Occipital lobe (tissue), 2 donors: ENCODE results near the gene SENP3. TPM values are rescaled to one million over a fixed set of nuclear protein-coding genes. Genes with fewer than 3 reads are reported as not detected.

Experiments used
- DNase-seq: peaks from one replicate; lab custom pipeline; 2025; lab: John Stamatoyannopoulos, UW
- total RNA-seq: library from RNA; depleted of rRNA; stranded (reverse); fragments of >200 nt; gene quantifications from one replicate; pipeline ENCODE4 v1.2.3, GENCODE V29; 2014

SENP3 gene
- total RNA-seq, 1 donor from 2014 or later: 84.8 TPM

DNA sequence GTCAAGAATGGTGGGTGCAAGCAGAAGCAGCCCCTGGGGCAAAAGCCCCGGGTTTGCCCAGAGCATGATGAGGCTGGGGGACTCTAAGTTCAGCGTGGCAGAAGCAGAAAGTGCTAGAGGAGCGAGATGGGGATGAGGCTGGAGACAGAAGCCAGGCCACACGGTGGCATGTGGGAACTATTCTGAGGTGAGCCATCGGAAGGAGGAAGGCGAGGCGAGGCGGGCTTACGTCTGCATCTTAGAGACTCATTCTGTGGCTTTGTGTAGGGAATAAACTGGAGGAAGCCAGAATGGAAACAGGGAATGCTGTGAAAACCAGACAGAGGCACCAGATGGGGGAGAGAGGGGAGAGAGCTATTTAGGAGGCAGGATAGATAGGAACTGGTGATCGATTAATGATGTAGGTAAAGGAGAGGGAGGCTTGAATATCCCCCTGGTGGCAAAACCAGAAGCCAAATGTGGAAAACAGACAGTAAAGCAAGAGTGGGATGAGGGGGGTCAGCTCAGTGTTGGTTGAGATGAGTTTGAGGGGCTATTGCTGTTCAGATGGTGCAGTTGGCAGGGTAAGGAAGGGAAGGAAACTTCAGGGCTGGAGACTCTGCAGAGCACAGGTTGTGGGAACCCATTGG is 6.3 kb upstream of the SENP3 start:
- DNase-seq: no peak

DNA sequence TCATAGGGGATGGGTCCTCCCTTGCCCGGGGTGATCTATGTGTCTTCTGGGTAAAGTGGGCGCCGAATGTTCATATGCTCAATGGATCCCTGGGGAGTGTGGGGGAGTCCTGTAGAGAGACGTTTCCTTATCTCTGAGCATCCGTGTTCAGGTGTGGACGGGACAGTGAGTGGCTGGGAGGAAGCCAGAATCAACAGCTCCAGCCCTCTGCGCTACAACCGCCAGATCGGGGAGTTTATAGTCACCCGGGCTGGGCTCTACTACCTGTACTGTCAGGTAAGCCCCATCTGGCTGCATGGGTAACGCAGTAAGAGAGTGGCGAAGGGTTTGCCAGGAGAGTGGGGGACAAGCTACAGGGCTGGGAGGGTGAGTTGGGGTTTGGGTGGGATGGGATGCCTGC is 5.1 kb upstream of the SENP3 start:
- DNase-seq: no peak

DNA sequence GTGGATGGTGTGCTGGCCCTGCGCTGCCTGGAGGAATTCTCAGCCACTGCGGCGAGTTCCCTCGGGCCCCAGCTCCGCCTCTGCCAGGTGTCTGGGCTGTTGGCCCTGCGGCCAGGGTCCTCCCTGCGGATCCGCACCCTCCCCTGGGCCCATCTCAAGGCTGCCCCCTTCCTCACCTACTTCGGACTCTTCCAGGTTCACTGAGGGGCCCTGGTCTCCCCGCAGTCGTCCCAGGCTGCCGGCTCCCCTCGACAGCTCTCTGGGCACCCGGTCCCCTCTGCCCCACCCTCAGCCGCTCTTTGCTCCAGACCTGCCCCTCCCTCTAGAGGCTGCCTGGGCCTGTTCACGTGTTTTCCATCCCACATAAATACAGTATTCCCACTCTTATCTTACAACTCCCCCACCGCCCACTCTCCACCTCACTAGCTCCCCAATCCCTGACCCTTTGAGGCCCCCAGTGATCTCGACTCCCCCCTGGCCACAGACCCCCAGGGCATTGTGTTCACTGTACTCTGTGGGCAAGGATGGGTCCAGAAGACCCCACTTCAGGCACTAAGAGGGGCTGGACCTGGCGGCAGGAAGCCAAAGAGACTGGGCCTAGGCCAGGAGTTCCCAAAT is 4.5 kb upstream of the SENP3 start:
- DNase-seq: no peak

DNA sequence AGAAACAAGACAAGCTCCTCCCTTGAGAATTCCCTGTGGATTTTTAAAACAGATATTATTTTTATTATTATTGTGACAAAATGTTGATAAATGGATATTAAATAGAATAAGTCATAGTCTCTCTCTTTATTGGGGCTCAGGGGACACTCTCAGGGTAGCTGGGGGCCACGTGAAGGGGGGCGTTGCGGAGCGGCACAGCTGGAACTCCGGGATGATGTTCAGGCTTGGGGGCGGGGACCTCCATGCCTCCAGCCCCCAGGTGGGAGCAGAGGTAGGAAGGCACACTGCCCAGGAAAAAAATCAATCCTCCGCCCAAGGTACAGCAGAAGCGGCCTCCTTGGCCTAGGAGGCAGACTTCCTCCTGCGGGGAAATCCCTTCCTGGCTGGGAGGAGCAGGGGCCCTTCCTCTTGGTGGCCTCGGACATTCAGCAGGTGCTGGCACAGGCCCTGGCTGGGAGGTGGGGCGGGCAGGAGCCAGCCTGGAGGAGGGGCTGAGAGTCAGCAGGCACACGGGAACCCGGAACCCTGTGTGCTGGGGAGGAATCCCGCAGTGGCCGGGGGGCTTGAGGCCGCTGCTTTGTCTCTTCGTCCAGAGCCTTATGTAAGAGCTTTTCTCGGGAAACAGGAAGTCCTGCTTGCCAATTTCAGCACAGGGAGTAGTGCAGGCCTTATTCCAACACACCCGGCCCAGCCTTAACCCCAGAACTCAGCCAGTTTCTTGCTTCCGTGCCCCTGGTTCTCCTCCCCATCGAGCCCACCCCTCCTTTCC is 3.8 kb upstream of the SENP3 start:
- peak; percentile 59 for DNase-seq

DNA sequence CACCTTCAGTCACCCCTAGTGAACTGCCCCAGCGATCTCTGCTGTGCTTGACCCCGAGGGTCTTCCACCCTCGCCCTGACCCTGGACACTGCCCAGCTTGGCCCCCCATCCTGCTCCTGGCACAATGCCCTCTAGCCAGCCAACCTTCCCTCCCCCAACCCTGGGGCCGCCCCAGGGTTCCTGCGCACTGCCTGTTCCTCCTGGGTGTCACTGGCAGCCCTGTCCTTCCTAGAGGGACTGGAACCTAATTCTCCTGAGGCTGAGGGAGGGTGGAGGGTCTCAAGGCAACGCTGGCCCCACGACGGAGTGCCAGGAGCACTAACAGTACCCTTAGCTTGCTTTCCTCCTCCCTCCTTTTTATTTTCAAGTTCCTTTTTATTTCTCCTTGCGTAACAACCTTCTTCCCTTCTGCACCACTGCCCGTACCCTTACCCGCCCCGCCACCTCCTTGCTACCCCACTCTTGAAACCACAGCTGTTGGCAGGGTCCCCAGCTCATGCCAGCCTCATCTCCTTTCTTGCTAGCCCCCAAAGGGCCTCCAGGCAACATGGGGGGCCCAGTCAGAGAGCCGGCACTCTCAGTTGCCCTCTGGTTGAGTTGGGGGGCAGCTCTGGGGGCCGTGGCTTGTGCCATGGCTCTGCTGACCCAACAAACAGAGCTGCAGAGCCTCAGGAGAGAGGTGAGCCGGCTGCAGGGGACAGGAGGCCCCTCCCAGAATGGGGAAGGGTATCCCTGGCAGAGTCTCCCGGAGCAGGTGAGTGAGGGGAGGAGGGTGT is 3.0 kb upstream of the SENP3 start, which contains the start of gene TNFSF13:
TNFSF13 (plus strand) TSS at position 207 of the 776 bp plus-strand sequence; CDS start at position 497, 290 bp downstream.
- DNase-seq: no peak

DNA sequence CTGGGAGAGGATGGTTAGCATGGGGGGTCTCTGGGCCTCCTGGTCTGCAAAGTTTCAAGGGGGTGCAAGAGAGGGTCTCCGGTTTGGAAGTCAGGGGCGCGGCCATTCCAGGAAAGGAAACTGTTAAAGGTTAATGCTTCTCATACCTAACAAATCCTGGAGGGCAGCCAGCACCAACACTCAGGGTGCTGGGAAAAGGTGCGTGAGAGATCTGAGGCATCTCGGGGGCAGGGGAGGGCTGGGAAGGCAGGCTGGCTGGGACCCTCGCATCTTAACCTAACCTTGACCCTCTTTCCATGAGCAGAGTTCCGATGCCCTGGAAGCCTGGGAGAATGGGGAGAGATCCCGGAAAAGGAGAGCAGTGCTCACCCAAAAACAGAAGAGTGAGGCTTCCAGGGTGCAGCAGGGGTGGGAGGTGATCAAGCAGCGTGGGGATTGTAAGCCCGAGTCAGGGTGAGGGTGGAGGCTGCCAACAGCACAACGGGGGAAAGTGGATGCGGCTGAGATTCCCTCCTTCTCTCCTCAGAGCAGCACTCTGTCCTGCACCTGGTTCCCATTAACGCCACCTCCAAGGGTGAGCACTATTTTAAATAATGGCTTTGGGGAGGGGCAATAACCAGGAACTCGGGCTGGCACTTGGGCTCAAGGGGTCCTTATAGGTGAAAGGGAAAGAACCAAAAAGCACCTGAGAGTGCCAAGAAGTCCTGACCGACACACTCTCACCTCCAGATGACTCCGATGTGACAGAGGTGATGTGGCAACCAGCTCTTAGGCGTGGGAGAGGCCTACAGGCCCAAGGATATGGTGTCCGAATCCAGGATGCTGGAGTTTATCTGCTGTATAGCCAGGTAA is 2.2 kb upstream of the SENP3 start:
- DNase-seq: no peak

DNA sequence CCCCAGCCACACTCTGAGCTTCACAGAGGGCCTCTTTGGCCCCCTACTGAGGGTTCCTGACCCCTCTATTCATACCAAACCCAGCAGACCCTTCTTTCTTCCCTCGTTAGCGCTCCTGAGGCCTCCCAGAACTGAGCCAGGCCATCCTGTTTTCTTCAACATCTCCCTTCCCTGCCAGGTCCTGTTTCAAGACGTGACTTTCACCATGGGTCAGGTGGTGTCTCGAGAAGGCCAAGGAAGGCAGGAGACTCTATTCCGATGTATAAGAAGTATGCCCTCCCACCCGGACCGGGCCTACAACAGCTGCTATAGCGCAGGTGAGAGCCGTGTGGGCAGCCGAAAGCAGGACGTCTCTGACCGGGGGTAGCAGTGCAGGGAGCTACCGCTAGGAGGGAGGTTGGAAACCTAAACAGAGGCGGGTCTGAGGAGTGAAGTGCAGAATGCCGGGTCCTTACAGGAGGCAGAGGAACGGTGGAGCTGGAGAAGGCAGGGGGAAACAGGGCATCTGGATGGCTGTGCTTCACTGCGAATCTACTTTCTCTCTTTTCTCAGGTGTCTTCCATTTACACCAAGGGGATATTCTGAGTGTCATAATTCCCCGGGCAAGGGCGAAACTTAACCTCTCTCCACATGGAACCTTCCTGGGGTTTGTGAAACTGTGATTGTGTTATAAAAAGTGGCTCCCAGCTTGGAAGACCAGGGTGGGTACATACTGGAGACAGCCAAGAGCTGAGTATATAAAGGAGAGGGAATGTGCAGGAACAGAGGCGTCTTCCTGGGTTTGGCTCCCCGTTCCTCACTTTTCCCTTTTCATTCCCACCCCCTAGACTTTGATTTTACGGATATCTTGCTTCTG is 1.3 kb upstream of the SENP3 start:
- no peak for DNase-seq

DNA sequence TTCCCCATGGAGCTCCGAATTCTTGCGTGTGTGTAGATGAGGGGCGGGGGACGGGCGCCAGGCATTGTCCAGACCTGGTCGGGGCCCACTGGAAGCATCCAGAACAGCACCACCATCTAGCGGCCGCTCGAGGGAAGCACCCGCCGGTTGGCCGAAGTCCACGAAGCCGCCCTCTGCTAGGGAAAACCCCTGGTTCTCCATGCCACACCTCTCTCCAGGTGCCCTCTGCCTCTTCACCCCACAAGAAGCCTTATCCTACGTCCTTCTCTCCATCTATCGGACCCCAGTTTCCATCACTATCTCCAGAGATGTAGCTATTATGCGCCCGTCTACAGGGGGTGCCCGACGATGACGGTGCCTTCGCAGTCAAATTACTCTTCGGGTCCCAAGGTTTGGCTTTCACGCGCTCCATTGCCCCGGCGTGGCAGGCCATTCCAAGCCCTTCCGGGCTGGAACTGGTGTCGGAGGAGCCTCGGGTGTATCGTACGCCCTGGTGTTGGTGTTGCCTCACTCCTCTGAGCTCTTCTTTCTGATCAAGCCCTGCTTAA is 617 bp upstream of the SENP3 start:
- peak; percentile 64 for DNase-seq

DNA sequence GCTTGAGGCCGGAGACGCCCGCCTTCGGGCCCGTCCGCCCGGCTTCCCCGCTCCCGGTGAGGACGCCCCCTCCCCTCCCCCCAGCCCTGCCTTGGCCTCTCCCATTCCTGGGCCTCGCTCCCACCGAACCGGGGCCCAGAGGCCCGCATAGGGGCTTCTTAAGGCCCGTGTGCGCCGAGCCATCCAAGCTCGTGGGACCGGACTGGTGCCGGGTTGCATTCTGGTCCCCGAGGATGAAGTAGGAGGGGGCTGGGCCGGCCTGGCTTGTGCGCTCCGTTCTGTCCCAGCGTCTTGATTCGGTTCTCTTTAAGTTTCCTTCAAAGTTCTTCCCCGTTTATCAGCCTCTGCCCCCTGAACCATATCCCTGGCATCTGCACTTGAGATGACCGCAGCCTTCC is 488 bp downstream of the SENP3 start:
- DNase-seq: no peak

DNA sequence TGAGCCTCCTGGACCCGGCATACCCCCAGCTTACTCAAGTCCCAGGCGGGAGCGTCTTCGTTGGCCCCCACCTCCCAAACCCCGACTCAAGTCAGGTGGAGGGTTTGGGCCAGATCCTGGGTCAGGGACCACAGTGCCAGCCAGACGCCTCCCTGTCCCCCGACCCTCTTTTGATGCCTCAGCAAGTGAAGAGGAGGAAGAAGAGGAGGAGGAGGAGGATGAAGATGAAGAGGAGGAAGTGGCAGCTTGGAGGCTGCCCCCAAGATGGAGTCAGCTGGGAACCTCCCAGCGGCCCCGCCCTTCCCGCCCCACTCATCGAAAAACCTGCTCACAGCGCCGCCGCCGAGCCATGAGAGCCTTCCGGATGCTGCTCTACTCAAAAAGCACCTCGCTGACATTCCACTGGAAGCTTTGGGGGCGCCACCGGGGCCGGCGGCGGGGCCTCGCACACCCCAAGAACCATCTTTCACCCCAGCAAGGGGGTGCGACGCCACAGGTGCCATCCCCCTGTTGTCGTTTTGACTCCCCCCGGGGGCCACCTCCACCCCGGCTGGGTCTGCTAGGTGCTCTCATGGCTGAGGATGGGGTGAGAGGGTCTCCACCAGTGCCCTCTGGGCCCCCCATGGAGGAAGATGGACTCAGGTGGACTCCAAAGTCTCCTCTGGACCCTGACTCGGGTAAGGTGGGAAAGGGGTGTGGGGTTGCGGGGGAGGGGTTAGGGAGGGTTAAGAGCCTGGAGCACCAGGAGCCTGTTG is 1.6 kb downstream of the SENP3 start:
- DNase-seq: no peak

DNA sequence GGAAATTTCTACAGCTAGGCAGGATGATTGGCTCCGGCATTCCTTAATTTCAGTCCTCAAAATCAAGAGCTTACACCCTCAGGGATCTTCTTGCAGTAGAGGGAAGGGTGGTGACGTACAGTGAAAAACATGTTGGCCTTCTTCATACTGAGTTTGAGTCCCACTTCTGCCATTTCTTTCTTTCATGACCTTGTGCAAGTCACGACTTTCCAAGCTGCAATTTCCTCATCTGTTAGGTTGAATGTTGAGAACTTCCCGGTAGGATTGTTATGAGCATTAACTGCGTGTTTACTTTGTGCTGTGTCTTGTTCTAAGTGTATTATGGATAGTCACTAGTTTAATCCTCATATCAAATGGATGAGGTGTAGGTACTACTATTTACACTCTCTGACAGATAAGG is 7.9 kb downstream of the SENP3 start:
- no peak for DNase-seq

DNA sequence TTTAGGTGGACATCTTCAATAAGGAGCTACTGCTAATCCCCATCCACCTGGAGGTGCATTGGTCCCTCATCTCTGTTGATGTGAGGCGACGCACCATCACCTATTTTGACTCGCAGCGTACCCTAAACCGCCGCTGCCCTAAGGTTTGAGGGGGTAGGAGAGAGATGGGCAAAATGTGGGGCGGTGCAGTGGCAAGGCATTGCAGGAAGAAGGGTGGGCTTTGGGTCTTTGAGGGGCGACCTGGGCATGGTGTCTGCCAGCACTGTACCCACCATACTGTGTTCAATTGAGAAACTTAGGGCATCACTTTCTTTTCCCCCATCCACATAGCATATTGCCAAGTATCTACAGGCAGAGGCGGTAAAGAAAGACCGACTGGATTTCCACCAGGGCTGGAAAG is 8.6 kb downstream of the SENP3 start:
- DNase-seq: no peak

DNA sequence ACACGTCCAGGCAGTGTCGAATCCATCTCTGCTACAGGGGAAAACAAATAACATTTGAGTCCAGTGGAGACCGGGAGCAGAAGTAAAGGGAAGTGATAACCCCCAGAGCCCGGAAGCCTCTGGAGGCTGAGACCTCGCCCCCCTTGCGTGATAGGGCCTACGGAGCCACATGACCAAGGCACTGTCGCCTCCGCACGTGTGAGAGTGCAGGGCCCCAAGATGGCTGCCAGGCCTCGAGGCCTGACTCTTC is 10.5 kb downstream of the SENP3 start:
- DNase-seq: no peak

DNA sequence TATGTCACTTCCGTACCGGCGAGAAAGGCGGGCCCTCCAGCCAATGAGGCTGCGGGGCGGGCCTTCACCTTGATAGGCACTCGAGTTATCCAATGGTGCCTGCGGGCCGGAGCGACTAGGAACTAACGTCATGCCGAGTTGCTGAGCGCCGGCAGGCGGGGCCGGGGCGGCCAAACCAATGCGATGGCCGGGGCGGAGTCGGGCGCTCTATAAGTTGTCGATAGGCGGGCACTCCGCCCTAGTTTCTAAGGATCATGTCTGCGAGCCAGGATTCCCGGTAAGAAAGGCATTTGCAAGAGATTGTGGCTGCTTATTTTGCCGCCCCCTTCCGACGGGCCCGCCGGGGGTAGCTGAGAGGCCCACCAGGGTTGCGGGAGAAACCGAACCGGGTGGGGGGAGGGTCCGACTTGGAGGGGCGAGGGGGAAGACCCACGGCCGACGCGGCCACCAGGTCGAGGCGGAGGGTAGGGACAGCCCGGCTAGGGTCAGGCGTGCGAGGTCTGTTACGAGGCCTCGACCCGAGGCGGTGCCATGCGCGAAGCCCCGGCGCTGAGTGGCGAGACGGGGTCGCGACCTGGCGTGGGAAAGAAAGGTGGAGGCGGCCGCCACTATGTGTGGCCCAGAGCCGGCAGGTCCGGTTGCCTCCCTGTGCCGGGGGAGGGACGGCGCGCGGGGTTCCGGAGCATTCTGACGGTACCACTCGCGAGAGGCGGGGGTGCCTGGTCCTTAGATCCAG is 11.0 kb downstream of the SENP3 start:
- peak; percentile 99 for DNase-seq

DNA sequence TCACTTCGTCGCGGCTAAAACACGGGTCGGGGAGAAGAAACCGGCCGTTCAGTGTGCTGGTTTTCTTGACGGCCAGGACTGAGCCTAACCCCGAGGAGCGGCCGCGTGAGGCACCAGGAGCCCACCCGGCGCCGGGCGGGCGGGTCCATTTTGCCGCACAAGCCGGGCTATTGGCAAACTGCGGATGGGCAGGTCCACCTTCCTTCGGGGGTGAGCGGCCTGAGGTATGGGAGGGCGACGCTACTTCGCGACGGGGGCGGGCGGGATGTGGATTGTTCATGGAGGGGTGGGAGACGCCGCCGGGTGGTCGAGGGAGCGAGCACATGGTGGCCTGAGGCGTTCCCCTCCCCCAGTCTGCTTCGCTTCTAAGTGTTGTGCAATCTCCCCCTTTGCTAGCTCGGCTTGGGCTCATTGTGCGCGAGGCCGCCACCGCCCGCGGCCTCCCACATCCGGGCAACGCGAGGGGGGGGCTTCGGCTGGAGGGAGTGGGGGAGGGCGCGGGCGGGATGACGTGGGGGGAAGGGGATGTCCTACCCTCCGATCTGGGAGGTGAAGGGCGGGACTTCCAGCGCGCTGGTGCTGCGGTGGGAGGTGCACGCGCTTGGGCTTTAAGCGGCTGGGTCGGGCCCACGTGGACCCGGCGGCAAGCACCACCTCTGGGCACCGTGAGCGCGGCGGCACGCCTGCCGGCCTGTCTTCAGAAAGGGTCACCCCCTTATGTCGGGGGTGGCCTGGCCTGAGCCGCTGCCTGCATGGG is 11.8 kb downstream of the SENP3 start:
- DNase-seq: peak; percentile 86

DNA sequence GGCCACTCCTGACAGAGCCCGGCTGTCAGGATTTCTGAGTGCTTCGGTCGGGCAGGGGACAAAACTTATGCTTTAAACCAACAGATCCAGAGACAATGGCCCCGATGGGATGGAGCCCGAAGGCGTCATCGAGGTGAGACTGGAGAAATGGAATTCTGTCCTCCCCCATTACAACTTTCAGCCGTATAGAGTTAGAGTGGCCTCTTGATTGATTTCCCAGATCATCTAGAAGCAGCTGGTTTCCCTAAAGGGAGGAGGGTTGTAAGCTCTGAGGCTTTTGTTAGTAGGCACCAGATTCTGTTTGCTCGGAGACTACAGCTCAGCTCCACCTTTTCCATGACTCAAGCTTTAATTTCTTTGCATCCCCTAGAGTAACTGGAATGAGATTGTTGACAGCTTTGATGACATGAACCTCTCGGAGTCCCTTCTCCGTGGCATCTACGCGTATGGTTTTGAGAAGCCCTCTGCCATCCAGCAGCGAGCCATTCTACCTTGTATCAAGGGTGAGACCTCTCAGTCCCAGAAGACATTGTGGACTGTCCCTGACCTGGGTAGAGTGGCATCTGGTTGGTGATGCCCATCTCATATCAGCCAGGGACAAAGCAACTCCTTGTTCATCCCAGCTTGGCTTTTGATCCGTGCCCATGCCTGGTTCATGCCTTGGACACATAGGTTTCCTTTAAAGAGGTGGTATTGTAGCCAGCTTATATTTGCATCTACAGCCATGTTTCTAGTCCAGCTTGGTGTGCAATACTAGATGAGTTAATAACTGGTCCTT is 12.6 kb downstream of the SENP3 start:
- no peak for DNase-seq

DNA sequence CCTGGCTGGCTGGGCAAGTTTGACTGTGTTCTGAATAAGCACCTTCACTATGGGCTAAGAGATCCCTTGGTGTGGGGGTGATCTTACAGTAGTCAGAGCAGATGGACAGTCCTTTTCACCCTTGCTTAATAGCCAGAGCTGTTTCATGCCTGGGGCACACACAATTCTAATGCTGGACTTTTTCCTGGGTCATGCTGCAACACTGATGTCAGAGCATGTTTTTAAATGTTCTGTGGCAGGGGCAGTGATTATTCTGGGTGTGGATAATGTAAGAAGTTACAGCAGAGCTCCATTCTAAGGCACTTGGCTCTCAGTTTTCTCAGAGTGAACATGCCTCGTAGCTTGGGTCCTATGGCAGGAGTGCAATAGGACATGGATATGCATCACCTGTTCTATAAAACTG is 13.8 kb downstream of the SENP3 start:
- no peak for DNase-seq
